Choroid plexus epithelial cell (primary cell): ENCODE results near the gene ANAPC13.

Experiments used
- DNase-seq: peaks from one replicate; pipeline ENCODE4 v3.0.0-alpha.2; 2010; ENCODE audit warnings: low read depth
- H3K4me3 ChIP-seq: 2 replicates; pipeline ENCODE4 v1.5.1; 2011; ENCODE audit warnings: low read depth, mild to moderate bottlenecking, control low read depth, low read length, moderate library complexity
- CTCF ChIP-seq: conservative IDR thresholded peaks from 2 replicates; pipeline ENCODE4 v1.5.1; 2011; ENCODE audit warnings: low read depth, mild to moderate bottlenecking, control low read depth, inconsistent platforms, low read length, moderate library complexity

Gene ANAPC13

GRCh38 chr3:134464689-134465365, 21.0 kb downstream of the ANAPC13 start:
- no peak for DNase-seq
- TF ChIP-seq CTCF = no peak
- H3K4me3 ChIP-seq = no peak overlapping the region

- no peak overlapping the region for H3K4me3 ChIP-seq
- TF ChIP-seq CTCF = no peak
- peak; percentile 95 for DNase-seq
Measured at GRCh38 chr3:134464064-134464688, 21.6 kb downstream of the ANAPC13 start.

- no peak for DNase-seq
- TF ChIP-seq CTCF = no peak
- no peak overlapping the region for H3K4me3 ChIP-seq
Measured at GRCh38 chr3:134463676-134464063, 22.1 kb downstream of the ANAPC13 start.

GRCh38 chr3:134462331-134462941, 23.3 kb downstream of the ANAPC13 start:
- DNase-seq = peak; percentile 77
- H3K4me3 ChIP-seq = no peak overlapping the region
- no peak for TF ChIP-seq CTCF

GRCh38 chr3:134460965-134461364, 24.8 kb downstream of the ANAPC13 start:
- peak; percentile 80 for DNase-seq
- TF ChIP-seq CTCF = no peak
- H3K4me3 ChIP-seq = no peak overlapping the region

- H3K4me3 ChIP-seq = no peak overlapping the region
- DNase-seq = no peak
- no peak for TF ChIP-seq CTCF
Measured at GRCh38 chr3:134459562-134459961, 26.2 kb downstream of the ANAPC13 start.
